B cell (primary cell): ENCODE results near the gene ADCY1. TPM values are rescaled to one million over a fixed set of nuclear protein-coding genes. Genes with fewer than 3 reads are reported as not detected.

Experiments used
- ATAC-seq: fragments of 200-7000 bp; cut with Tn5 transposase; one replicate; pipeline ENCODE4 v1.10.0; 2021; ENCODE audit warnings: low read depth, mild to moderate bottlenecking, moderate number of reproducible peaks, moderate library complexity
- CTCF ChIA-PET: fragments of 350-600 bp; sonication (Branson Sonifier 250); formaldehyde crosslinking; loops from one replicate; lab custom pipeline; 2021; ENCODE audit warnings: antibody characterized with exemption, inconsistent platforms; lab: Charles Lee
- POLR2A ChIA-PET: fragments of 350-600 bp; sonication (Branson Sonifier 250); formaldehyde crosslinking; loops from one replicate; lab custom pipeline; 2021; ENCODE audit warnings: antibody characterized with exemption; lab: Charles Lee
- DNase-seq: peaks from one replicate; pipeline ENCODE4 v3.0.0; 2013
- H2AFZ ChIP-seq: 2 replicates; pipeline ENCODE4 v1.6.1; 2012; ENCODE audit warnings: mild to moderate bottlenecking, low read depth, low read length; ENCODE audit not compliant: insufficient read depth, poor library complexity, severe bottlenecking
- H3K27ac ChIP-seq, 2 donors: 1 replicate in 1 of 2; 2 replicates in 1 of 2; pipeline ENCODE4 v1.5.1; 2012 to 2013; ENCODE audit warnings: low read length in 2 of 2, mild to moderate bottlenecking in 2 of 2, moderate library complexity in 1 of 2
- H3K27me3 ChIP-seq, 4 experiments: fragments of 200-600 bp in 1 of 4; sonication (generic) in 1 of 4; replicated peaks in 1 of 4; 1 replicate in 2 of 4; 2 replicates in 2 of 4; pipeline versions ENCODE4 v1.6.1 to v1.7.0; 2013 to 2016; ENCODE audit warnings: low read length in 3 of 4, mild to moderate bottlenecking in 2 of 4, mixed read lengths in 1 of 4, moderate library complexity in 1 of 4; ENCODE audit not compliant: insufficient read depth in 4 of 4, control insufficient read depth in 3 of 4; ENCODE audit errors: control extremely low read depth in 1 of 4
- H3K36me3 ChIP-seq, 2 experiments: replicated peaks in 1 of 2; 1 replicate in 1 of 2; 2 replicates in 1 of 2; pipeline versions ENCODE4 v1.6.1 to v1.7.1; 2013; ENCODE audit warnings: low read length in 1 of 2; ENCODE audit not compliant: insufficient read depth in 2 of 2, control insufficient read depth in 1 of 2; ENCODE audit errors: control extremely low read depth in 1 of 2, extremely low read depth in 1 of 2
- H3K4me1 ChIP-seq, 2 donors: fragments of 200-600 bp in 1 of 2; sonication (generic) in 1 of 2; 1 replicate in 1 of 2; 2 replicates in 1 of 2; pipeline versions ENCODE4 v1.5.1 to v1.6.1; 2013 to 2017; ENCODE audit warnings: low read length in 2 of 2; ENCODE audit not compliant: control insufficient read depth in 2 of 2, insufficient read depth in 2 of 2
- H3K4me2 ChIP-seq: replicated peaks from 2 replicates; pipeline ENCODE3; 2012; ENCODE audit warnings: mild to moderate bottlenecking, low read depth, low read length; ENCODE audit not compliant: poor library complexity, severe bottlenecking
- H3K4me3 ChIP-seq, 5 experiments: fragments of 200-600 bp in 1 of 5; sonication (generic) in 1 of 5; 1 replicate in 3 of 5; 2 replicates in 2 of 5; pipeline versions ENCODE4 v1.5.1 to v1.7.0; 2011 to 2016; ENCODE audit warnings: low read length in 4 of 5, mild to moderate bottlenecking in 4 of 5, low read depth in 2 of 5, control low read depth in 1 of 5, moderate library complexity in 1 of 5; ENCODE audit not compliant: insufficient read depth in 1 of 5; ENCODE audit errors: control extremely low read depth in 1 of 5, extremely low read depth in 1 of 5
- H3K79me2 ChIP-seq: fragments of 200-600 bp; sonication (generic); one replicate; pipeline ENCODE4 v1.6.0; 2016; ENCODE audit warnings: low read length; ENCODE audit not compliant: control insufficient read depth, insufficient read depth
- H3K9ac ChIP-seq: fragments of 200-600 bp; sonication (generic); 2 replicates; pipeline ENCODE4 v1.6.1; 2017; ENCODE audit warnings: mild to moderate bottlenecking, low read length, moderate library complexity
- H3K9me3 ChIP-seq, 3 donors: one replicate each; pipeline versions ENCODE4 v1.6.1 to v1.7.1; 2013; ENCODE audit warnings: low read length in 2 of 3; ENCODE audit not compliant: control insufficient read depth in 2 of 3, insufficient read depth in 1 of 3; ENCODE audit errors: control extremely low read depth in 1 of 3
- H4K20me1 ChIP-seq: 2 replicates; pipeline ENCODE4 v1.6.0; 2012; ENCODE audit warnings: mild to moderate bottlenecking, low read length; ENCODE audit not compliant: insufficient read depth, control insufficient read depth, poor library complexity, severe bottlenecking
- H3K27ac Mint-ChIP-seq: one replicate; pipeline ENCODE4 v1.8.0; 2021; ENCODE audit warnings: mixed read lengths
- H3K27me3 Mint-ChIP-seq: one replicate; pipeline ENCODE4 v1.8.0; 2021; ENCODE audit warnings: mixed read lengths
- H3K4me1 Mint-ChIP-seq: one replicate; pipeline ENCODE4 v1.8.0; 2021; ENCODE audit warnings: mixed read lengths
- H3K4me3 Mint-ChIP-seq: one replicate; pipeline ENCODE4 v1.8.0; 2021; ENCODE audit warnings: mixed read lengths
- H3K9me3 Mint-ChIP-seq: one replicate; pipeline ENCODE4 v1.8.0; 2022; ENCODE audit warnings: mixed read lengths; ENCODE audit not compliant: insufficient read depth
- EZH2 ChIP-seq: IDR thresholded peaks from 2 replicates; pipeline ENCODE4 v1.6.1; 2012; ENCODE audit warnings: borderline replicate concordance, low read depth, mild to moderate bottlenecking, moderate library complexity, low read length; ENCODE audit not compliant: insufficient read depth, poor library complexity, severe bottlenecking
- WGBS: methylation state at CpG from one replicate; pipeline ENCODE4 v1.1.5; 2013; ENCODE audit warnings: missing lambda C conversion rate; ENCODE audit not compliant: insufficient coverage; 5-methylcytosine and 5-hydroxymethylcytosine counted together
- intact Hi-C: fragments of 100-400 bp; cut with micrococcal nuclease; formaldehyde crosslinking; loops from one replicate; pipeline ENCODE4 v1.10.0; 2022
- polyA plus RNA-seq: library from polyadenylated mRNA; depleted of rRNA; stranded (reverse); fragments of >200 nt; gene quantifications from 2 replicates; pipeline ENCODE4 v1.2.3, GENCODE V29; 2012
- total RNA-seq, 2 donors: library from RNA; stranded (reverse); fragments of 120-200 nt in 1 of 2; gene quantifications; 1 replicate in 1 of 2; 2 replicates in 1 of 2; pipeline versions ENCODE4 v1.2.3 to v1.2.4, GENCODE V29; 2013 to 2022
- TF ChIP-seq, protein P1 (sequence below): fragments of 200-600 bp; IDR thresholded peaks from one replicate; pipeline ENCODE4 v1.8.0; 2022; ENCODE audit warnings: antibody characterized with exemption, mild to moderate bottlenecking

ADCY1 gene
- total and polyA plus RNA-seq, 2 donors (not counting 1 experiment from before 2014, with no cell fraction given), result 0.05 to 0.12 TPM

DNA sequence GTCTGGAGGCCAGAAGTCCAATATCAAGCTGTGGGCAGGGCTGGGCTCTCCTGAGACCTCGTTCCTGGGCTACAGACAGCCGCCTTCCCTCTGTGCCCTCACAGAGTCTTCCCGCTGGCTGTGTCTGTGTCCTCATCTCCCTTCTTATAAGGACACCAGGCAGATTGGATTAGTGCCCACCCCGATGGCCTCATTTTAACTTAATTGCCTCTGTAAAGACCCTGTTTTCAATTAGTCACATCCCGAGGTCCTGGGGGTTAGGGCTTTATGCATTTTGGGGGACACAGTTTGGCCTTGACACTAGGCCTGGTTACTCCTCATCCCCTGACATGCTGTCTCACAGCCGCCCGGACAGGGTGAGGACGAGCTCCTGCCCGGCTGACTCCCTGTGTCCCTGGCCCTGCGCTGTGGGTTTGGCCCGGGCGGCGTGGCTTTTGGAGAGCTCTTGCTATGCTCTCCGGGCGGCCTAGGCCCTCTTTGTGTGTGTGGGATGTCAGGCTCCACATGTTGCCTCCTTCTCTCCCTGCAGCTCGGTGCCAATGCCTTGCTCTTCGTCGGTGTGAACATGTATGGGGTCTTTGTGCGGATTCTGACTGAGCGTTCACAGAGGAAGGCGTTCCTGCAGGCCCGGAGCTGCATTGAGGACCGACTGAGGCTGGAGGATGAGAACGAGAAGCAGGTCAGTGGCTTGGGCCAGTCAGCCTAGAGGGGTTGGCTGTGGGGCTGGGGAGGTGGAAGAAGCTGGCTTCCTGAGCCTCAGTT lies 18.2 kb downstream of the ADCY1 start:
- Mint-ChIP-seq H3K9me3 (no peaks in the 10 kb centered on the region), H3K4me1 (no peaks in the 10 kb centered on the region), H3K4me3 (no peak overlapping the region), H3K27ac (no peak overlapping the region), H3K27me3 (peaks cover 3% of the 10 kb centered on the region)
- Histone ChIP-seq H3K27me3 (no peaks in the 10 kb centered on the region), H3K4me3 (no peak overlapping the region), H3K79me2 (no peaks in the 10 kb centered on the region), H3K4me2 (no peak overlapping the region), H4K20me1 (no peaks in the 10 kb centered on the region), H3K9me3 (no peaks in the 10 kb centered on the region), H3K4me1 (no peaks in the 10 kb centered on the region), H2AFZ (no peak overlapping the region), H3K9ac (no peak overlapping the region), H3K27ac (no peak overlapping the region), H3K36me3 (no peaks in the 10 kb centered on the region)
- DNase-seq (no peak), ATAC-seq (no peak)
- CTCF ChIA-PET, result no interaction called here
- 96% methylated on average over 15 of the region's 24 CpGs for WGBS
- POLR2A ChIA-PET, result no interaction called here
- intact Hi-C loops, result no loop called here
- TF ChIP-seq, protein P1, sequence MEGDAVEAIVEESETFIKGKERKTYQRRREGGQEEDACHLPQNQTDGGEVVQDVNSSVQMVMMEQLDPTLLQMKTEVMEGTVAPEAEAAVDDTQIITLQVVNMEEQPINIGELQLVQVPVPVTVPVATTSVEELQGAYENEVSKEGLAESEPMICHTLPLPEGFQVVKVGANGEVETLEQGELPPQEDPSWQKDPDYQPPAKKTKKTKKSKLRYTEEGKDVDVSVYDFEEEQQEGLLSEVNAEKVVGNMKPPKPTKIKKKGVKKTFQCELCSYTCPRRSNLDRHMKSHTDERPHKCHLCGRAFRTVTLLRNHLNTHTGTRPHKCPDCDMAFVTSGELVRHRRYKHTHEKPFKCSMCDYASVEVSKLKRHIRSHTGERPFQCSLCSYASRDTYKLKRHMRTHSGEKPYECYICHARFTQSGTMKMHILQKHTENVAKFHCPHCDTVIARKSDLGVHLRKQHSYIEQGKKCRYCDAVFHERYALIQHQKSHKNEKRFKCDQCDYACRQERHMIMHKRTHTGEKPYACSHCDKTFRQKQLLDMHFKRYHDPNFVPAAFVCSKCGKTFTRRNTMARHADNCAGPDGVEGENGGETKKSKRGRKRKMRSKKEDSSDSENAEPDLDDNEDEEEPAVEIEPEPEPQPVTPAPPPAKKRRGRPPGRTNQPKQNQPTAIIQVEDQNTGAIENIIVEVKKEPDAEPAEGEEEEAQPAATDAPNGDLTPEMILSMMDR, result no peak

DNA sequence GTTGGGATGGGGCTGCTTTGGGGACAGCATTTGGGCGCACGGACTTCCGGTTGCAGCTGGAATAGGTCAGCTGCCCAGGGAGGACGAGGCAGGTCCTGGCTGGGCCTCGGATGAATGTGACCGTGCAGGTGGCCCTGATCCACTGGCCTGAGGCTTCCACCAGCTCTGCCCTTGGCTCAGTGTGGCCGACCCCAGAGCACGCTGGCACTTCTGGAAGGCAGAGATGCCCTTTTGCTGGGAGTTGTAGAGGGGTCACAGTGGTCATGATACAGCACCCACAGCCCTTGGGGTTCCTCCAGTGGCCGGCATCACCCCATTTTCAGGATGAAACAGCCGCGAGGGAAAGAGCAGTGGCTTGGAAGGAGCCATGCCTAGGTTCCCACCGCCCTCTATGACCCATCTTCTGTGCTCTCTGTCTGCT lies 19.0 kb downstream of the ADCY1 start:
- CTCF ChIA-PET, result no interaction called here
- H3K4me3 Mint-ChIP-seq, result no peak overlapping the region

More for the DNA sequence above, 19.0 kb downstream of the ADCY1 start:
- Histone ChIP-seq H3K27me3 (no peaks in the 10 kb centered on the region), H3K9ac (no peak overlapping the region), H3K79me2 (no peaks in the 10 kb centered on the region), H4K20me1 (no peaks in the 10 kb centered on the region), H3K9me3 (no peaks in the 10 kb centered on the region), H3K4me3 (no peak overlapping the region), H3K36me3 (no peaks in the 10 kb centered on the region), H3K4me1 (no peaks in the 10 kb centered on the region), H2AFZ (no peak overlapping the region), H3K27ac (no peak overlapping the region), H3K4me2 (no peak overlapping the region)
- no peaks in the 10 kb centered on the region for H3K9me3 Mint-ChIP-seq
- no peaks in the 10 kb centered on the region for H3K4me1 Mint-ChIP-seq
- peaks cover 3% of the 10 kb centered on the region for H3K27me3 Mint-ChIP-seq
- no peak for DNase-seq
- H3K27ac Mint-ChIP-seq, result no peak overlapping the region
- TF ChIP-seq, protein P1, result no peak
- no peak for TF ChIP-seq EZH2
- no peak for ATAC-seq
- intact Hi-C loops, result no loop called here
- WGBS, result 94% methylated on average over 12 of the region's 12 CpGs
- POLR2A ChIA-PET, result no interaction called here
